ENCODE data around the gene YPEL3. TPM values are rescaled to one million over a fixed set of nuclear protein-coding genes. Genes with fewer than 3 reads are reported as not detected.
"Not testable (repeated sequence)": the region's sequence is repeated elsewhere in the genome, so short reads cannot be mapped to it uniquely, and the experiment has no call there.

Gene YPEL3
- polyA plus RNA-seq, 4 donors, result 39.6 to 154 (median 99.6) TPM

DNA sequence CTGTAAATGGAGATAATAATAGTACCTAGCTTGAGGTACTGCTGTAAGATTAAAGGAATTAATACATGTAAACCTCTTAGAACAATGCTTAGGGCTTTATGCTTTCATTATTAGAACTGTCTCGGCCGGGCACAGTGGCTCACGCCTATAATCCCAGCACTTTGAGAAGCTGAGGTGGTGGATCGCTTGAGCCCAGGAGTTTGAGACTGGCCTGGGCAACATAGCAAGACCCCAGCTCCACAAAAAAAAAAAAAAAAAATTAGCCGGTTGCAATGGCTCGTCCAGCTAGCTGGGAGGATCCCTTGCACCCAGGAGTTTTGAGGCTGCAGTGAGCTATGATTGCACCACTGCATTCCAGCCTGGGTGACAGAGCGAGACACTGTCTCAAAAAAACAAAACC is 18.8 kb upstream of the YPEL3 start:
- H3K4me3 ChIP-seq (ENCODE audit: low read depth in 1 of 3, low read length in 3 of 3); FAIRE-seq; DNase-seq; H3K9me3 ChIP-seq (ENCODE audit: control insufficient read depth in 2 of 2, insufficient read depth in 1 of 2, low read depth in 1 of 2, low read length in 1 of 2); H3K27me3 ChIP-seq (ENCODE audit: control insufficient read depth in 3 of 3, insufficient read depth in 3 of 3, low read length in 3 of 3): not testable (repeated sequence)
- Histone ChIP-seq H3K4me1 (ENCODE audit: control insufficient read depth in 3 of 3, insufficient read depth in 2 of 3, low read depth in 1 of 3, low read length in 2 of 3) (peaks cover 3 to 64% (median 10%) of the 10 kb centered on the region in 3 donors), H3K36me3 (ENCODE audit: control insufficient read depth in 3 of 3, insufficient read depth in 2 of 3, low read depth in 1 of 3, low read length in 3 of 3) (peaks cover 12 to 98% (median 26%) of the 10 kb centered on the region in 3 donors), H3K27ac (ENCODE audit: low read depth in 1 of 3, low read length in 2 of 3) (peak overlapping the region; percentile 69 to 77 (median 75))
- WGBS, 3 donors, result 44 to 67% (median 55%) methylated on average over 6 to 7 of the region's 7 CpGs

- no peak for DNase-seq
- WGBS, 3 donors, result 65 to 77% (median 66%) methylated on average over 11 of the region's 11 CpGs
These were observed 18.4 kb upstream of the YPEL3 start for GRCh38 chr16:30114411-30114810.

DNA sequence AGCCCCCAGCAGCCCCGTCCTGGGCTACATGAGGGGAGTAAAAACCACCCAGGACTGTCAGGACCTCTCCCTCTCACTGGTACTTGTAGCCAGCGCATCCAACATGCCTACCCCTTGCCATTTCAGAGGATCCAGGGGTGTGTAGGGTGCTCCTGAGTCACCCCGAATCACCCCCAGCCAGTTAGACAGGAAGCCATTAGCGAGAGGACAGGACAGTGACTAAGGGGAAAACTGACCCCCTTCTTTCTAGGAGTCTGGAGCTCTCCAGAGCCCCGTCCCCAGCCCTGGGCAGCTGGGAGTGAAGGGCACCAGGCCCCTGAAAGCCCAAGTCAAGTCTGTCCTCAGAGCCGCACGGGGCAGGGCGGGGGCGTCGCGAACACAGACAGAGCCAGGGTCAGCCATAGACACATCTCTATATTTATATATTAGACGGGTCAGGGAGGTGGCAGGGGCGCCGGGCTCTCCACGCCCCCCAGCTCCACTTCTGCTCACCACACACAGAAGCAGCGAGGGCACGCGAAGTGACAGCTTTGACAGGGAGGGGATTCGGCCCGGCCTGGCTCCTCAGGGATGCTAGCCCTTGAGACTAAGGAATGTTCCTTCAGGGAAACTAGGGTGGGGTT is 17.8 kb upstream of the YPEL3 start:
- no peak for FAIRE-seq
- H3K4me3 ChIP-seq (ENCODE audit: low read depth in 1 of 3, low read length in 3 of 3), result no peak overlapping the region
- no peaks in the 10 kb centered on the region for H3K27me3 ChIP-seq (ENCODE audit: control insufficient read depth in 3 of 3, insufficient read depth in 3 of 3, low read length in 3 of 3)
- H3K36me3 ChIP-seq (ENCODE audit: control insufficient read depth in 3 of 3, insufficient read depth in 2 of 3, low read depth in 1 of 3, low read length in 3 of 3), result peaks cover 12 to 98% (median 28%) of the 10 kb centered on the region in 3 donors
- no peaks in the 10 kb centered on the region for H3K9me3 ChIP-seq (ENCODE audit: control insufficient read depth in 2 of 2, insufficient read depth in 1 of 2, low read depth in 1 of 2, low read length in 1 of 2)
- no peak for DNase-seq
- H3K4me1 ChIP-seq (ENCODE audit: control insufficient read depth in 3 of 3, insufficient read depth in 2 of 3, low read depth in 1 of 3, low read length in 2 of 3), result peaks cover 3 to 54% (median 10%) of the 10 kb centered on the region in 3 donors
- 84 to 89% (median 88%) methylated on average over 18 to 20 of the region's 20 CpGs for WGBS, 3 donors
- peak overlapping the region; percentile 60 to 76 (median 66) for H3K27ac ChIP-seq (ENCODE audit: low read depth in 1 of 3, low read length in 2 of 3)

More at GRCh38 chr16:30114411-30114810, 18.4 kb upstream of the YPEL3 start:
- Histone ChIP-seq H3K9me3 (ENCODE audit: control insufficient read depth in 2 of 2, insufficient read depth in 1 of 2, low read depth in 1 of 2, low read length in 1 of 2) (no peaks in the 10 kb centered on the region), H3K4me3 (ENCODE audit: low read depth in 1 of 3, low read length in 3 of 3) (no peak overlapping the region), H3K36me3 (ENCODE audit: control insufficient read depth in 3 of 3, insufficient read depth in 2 of 3, low read depth in 1 of 3, low read length in 3 of 3) (peaks cover 12 to 98% (median 28%) of the 10 kb centered on the region in 3 donors), H3K27ac (ENCODE audit: low read depth in 1 of 3, low read length in 2 of 3) (peak overlapping the region; percentile 69 to 77 (median 76)), H3K4me1 (ENCODE audit: control insufficient read depth in 3 of 3, insufficient read depth in 2 of 3, low read depth in 1 of 3, low read length in 2 of 3) (peaks cover 3 to 60% (median 10%) of the 10 kb centered on the region in 3 donors), H3K27me3 (ENCODE audit: control insufficient read depth in 3 of 3, insufficient read depth in 3 of 3, low read length in 3 of 3) (no peaks in the 10 kb centered on the region)
- FAIRE-seq, result no peak

GRCh38 chr16:30113031-30113710 is 17.2 kb upstream of the YPEL3 start, which contains the start of gene GDPD3:
Gene GDPD3 (minus strand): TSS chr16:30113537. CDS start chr16:30113478, 59 bp downstream.
- FAIRE-seq (no peak), DNase-seq (peak in 1 of 2 donors; percentile 85)
- Histone ChIP-seq H3K9me3 (ENCODE audit: control insufficient read depth in 2 of 2, insufficient read depth in 1 of 2, low read depth in 1 of 2, low read length in 1 of 2) (no peaks in the 10 kb centered on the region), H3K27ac (ENCODE audit: low read depth in 1 of 3, low read length in 2 of 3) (peak within 1 kb of the TSS; percentile 60 to 77 (median 76)), H3K4me3 (ENCODE audit: low read depth in 1 of 3, low read length in 3 of 3) (no peak within 1 kb of the TSS), H3K36me3 (ENCODE audit: control insufficient read depth in 3 of 3, insufficient read depth in 2 of 3, low read depth in 1 of 3, low read length in 3 of 3) (peaks cover 12 to 96% (median 28%) of the 10 kb centered on the region in 3 donors), H3K4me1 (ENCODE audit: control insufficient read depth in 3 of 3, insufficient read depth in 2 of 3, low read depth in 1 of 3, low read length in 2 of 3) (peaks cover 3 to 53% (median 10%) of the 10 kb centered on the region in 3 donors), H3K27me3 (ENCODE audit: control insufficient read depth in 3 of 3, insufficient read depth in 3 of 3, low read length in 3 of 3) (no peaks in the 10 kb centered on the region)
- 40 to 59% (median 42%) methylated on average over 18 to 20 of the region's 20 CpGs for WGBS, 3 donors

DNA sequence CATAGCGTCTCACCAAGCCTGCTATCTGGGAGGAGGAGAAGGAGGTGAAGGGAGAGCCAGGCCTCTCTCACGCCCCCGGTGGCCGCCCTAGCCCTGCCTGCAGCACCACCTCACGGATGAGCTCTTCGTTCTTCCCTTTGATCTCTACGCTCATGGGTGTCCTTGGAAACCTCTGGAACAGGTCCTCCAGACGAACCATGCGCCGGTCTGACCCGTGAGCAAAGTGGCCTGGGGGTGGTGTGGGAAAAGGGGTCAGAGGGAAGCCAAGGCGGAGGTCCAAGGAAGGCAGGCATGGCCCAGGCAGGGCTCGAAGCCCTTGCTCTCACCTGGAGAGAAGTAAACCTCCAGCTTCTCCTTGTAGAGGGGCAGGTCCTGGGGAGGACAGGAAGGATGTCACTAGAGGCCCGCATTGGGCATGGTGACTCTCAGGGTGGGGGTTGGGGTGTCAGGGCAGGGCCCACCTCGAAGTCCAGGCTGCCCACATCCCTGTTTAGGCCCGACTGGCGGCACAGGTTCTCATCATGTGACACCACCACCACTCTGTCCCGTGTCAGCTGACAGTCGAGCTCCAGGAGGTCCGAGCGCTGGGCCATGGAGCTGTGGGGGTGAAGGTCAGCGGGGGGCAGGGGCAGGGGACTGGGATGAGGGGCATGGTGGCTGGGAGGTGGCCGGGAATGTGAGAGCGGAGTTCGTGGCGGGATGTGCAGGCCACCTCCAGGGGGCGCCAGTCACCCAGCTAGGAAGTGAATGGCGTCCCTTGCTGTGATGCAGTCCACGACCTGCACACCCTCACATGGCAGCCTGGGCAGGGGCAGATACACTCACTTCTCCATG is 16.4 kb upstream of the YPEL3 start:
- Histone ChIP-seq H3K27me3 (ENCODE audit: control insufficient read depth in 3 of 3, insufficient read depth in 3 of 3, low read length in 3 of 3) (no peaks in the 10 kb centered on the region), H3K9me3 (ENCODE audit: control insufficient read depth in 2 of 2, insufficient read depth in 1 of 2, low read depth in 1 of 2, low read length in 1 of 2) (no peaks in the 10 kb centered on the region), H3K4me3 (ENCODE audit: low read depth in 1 of 3, low read length in 3 of 3) (no peak overlapping the region), H3K27ac (ENCODE audit: low read depth in 1 of 3, low read length in 2 of 3) (no peak overlapping the region), H3K4me1 (ENCODE audit: control insufficient read depth in 3 of 3, insufficient read depth in 2 of 3, low read depth in 1 of 3, low read length in 2 of 3) (peaks cover 3 to 46% (median 4%) of the 10 kb centered on the region in 3 donors), H3K36me3 (ENCODE audit: control insufficient read depth in 3 of 3, insufficient read depth in 2 of 3, low read depth in 1 of 3, low read length in 3 of 3) (peaks cover 7 to 96% (median 28%) of the 10 kb centered on the region in 3 donors)
- FAIRE-seq, result no peak
- DNase-seq, result peak; percentile 69 to 79
- WGBS, 3 donors, result 76 to 81% (median 80%) methylated on average over 27 to 29 of the region's 29 CpGs

GRCh38 chr16:30110661-30111060 is 14.6 kb upstream of the YPEL3 start:
- WGBS, 3 donors, result 68 to 81% (median 71%) methylated on average over 7 of the region's 7 CpGs
- H3K27me3 ChIP-seq (ENCODE audit: control insufficient read depth in 3 of 3, insufficient read depth in 3 of 3, low read length in 3 of 3), result no peaks in the 10 kb centered on the region
- FAIRE-seq (no peak), DNase-seq (no peak)
- H3K4me1 ChIP-seq (ENCODE audit: control insufficient read depth in 3 of 3, insufficient read depth in 2 of 3, low read depth in 1 of 3, low read length in 2 of 3), result peaks cover 0 to 28% (median 3%) of the 10 kb centered on the region in 3 donors
- no peak overlapping the region for H3K27ac ChIP-seq (ENCODE audit: low read depth in 1 of 3, low read length in 2 of 3)
- no peak overlapping the region for H3K4me3 ChIP-seq (ENCODE audit: low read depth in 1 of 3, low read length in 3 of 3)
- H3K36me3 ChIP-seq (ENCODE audit: control insufficient read depth in 3 of 3, insufficient read depth in 2 of 3, low read depth in 1 of 3, low read length in 3 of 3), result peaks cover 6 to 95% (median 22%) of the 10 kb centered on the region in 3 donors
- H3K9me3 ChIP-seq (ENCODE audit: control insufficient read depth in 2 of 2, insufficient read depth in 1 of 2, low read depth in 1 of 2, low read length in 1 of 2), result no peaks in the 10 kb centered on the region

DNA sequence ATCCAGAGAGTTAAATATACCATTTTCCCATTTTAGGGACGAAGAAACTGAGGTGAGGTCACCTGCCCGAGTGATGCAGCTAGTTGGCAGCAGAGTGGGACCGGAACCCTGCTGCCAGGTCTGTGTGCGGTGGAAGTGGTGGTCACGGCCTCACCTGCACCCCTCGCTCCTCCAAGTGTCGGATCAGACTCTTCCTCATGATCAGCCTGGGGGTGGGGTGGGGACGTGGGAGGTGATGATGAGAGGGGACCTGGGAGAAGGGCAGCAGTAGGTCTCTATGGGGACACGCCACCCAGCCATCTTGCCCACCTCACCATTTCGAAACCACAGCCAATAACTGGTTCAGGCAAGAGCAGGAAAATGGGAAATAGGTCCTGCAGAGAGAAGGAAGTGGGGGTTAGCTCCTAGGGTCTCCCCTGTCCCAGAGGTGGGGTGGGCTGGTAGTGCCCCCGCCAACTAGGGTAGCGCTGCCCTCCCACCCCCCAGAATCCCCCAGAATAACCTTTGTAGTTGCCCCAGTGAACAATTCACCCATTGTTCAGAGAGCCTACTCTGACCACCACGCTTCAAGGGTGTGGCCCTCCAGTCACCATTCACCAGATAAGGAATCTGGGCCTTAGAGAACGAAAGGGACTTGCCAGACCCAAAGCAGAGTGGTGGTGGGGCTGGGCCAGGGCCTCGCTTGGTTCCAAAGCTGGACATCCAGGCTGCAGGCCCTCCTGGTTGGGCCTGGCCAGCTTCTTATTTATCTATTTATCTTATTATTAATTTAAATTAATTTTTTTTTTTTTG is 12.2 kb upstream of the YPEL3 start:
- Histone ChIP-seq H3K36me3 (ENCODE audit: control insufficient read depth in 3 of 3, insufficient read depth in 2 of 3, low read depth in 1 of 3, low read length in 3 of 3) (peaks cover 8 to 88% (median 16%) of the 10 kb centered on the region in 3 donors), H3K4me1 (ENCODE audit: control insufficient read depth in 3 of 3, insufficient read depth in 2 of 3, low read depth in 1 of 3, low read length in 2 of 3) (peaks cover 0 to 15% (median 0%) of the 10 kb centered on the region in 3 donors), H3K27ac (ENCODE audit: low read depth in 1 of 3, low read length in 2 of 3) (no peak overlapping the region), H3K4me3 (ENCODE audit: low read depth in 1 of 3, low read length in 3 of 3) (no peak overlapping the region), H3K9me3 (ENCODE audit: control insufficient read depth in 2 of 2, insufficient read depth in 1 of 2, low read depth in 1 of 2, low read length in 1 of 2) (no peaks in the 10 kb centered on the region), H3K27me3 (ENCODE audit: control insufficient read depth in 3 of 3, insufficient read depth in 3 of 3, low read length in 3 of 3) (no peaks in the 10 kb centered on the region)
- no peak for FAIRE-seq
- WGBS, 3 donors, result 78 to 82% (median 82%) methylated on average over 15 of the region's 15 CpGs
- DNase-seq, result no peak
